ENCODE data around the gene NPAS2. TPM values are rescaled to one million over a fixed set of nuclear protein-coding genes. Genes with fewer than 3 reads are reported as not detected.

Gene NPAS2
- total RNA-seq, 4 donors from 2014 or later: 4.7 to 131 (median 11.2) TPM

- no peak for TF ChIP-seq CTCF (IDR thresholded peaks at IDR 0.05; ENCODE audit: low read depth)
These were observed 34.2 kb downstream of the NPAS2 start for GRCh38 chr2:100853909-100854810.

GRCh38 chr2:100855084-100855483, 35.1 kb downstream of the NPAS2 start:
- no peak for TF ChIP-seq CTCF (IDR thresholded peaks at IDR 0.05; ENCODE audit: low read depth)

- TF ChIP-seq CTCF (IDR thresholded peaks at IDR 0.05; ENCODE audit: low read depth): no peak
These were observed 35.7 kb downstream of the NPAS2 start for GRCh38 chr2:100855606-100856005.

- TF ChIP-seq CTCF (IDR thresholded peaks at IDR 0.05; ENCODE audit: low read depth): no peak
These were observed 36.8 kb downstream of the NPAS2 start for GRCh38 chr2:100856732-100857131.

- no peak for TF ChIP-seq CTCF (IDR thresholded peaks at IDR 0.05; ENCODE audit: low read depth)
These were observed 37.4 kb downstream of the NPAS2 start for GRCh38 chr2:100857341-100857740.

- no peak for TF ChIP-seq CTCF (IDR thresholded peaks at IDR 0.05; ENCODE audit: low read depth)
These were observed 38.0 kb downstream of the NPAS2 start for GRCh38 chr2:100857915-100858314.

GRCh38 chr2:100859902-100860301, 40.0 kb downstream of the NPAS2 start:
- no peak for TF ChIP-seq CTCF (IDR thresholded peaks at IDR 0.05; ENCODE audit: low read depth)
